GM18873 (cell line): ENCODE measurements around the gene RAPGEF5.

ENCODE experiments used
- ATAC-seq: cut with Tn5 transposase; IDR thresholded peaks from one replicate; pipeline ENCODE4 v1.9.1; 2021; ENCODE audit warnings: mild to moderate bottlenecking, moderate library complexity, moderate number of reproducible peaks; ENCODE audit not compliant: unreplicated experiment, low FRiP score

RAPGEF5 gene

DNA sequence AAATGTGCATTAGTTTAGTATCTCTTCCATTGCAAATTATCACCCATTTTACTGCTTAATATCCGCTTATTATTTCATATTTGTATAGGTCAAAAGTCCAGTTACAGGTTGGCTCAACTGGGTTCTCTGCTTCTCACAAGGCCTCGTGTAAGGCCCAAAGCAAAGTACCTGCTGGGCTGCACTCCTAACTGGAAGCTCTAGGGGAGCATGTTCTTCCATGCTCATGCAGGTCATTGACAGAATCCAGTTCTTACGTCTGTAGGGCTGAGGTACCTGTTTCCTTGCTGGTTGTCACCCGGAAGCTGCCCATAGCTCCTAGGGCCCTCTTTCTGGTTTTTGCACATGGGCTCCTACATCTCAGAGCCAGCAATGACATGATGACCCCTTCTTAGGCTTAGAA, 79.6 kb downstream of the RAPGEF5 start:
- no peak for ATAC-seq

GRCh38 chr7:22275661-22276060, 81.3 kb downstream of the RAPGEF5 start:
- ATAC-seq, result no peak

GRCh38 chr7:22271311-22271710, 85.6 kb downstream of the RAPGEF5 start:
- no peak for ATAC-seq

GRCh38 chr7:22270371-22270770, 86.6 kb downstream of the RAPGEF5 start:
- no peak for ATAC-seq

DNA sequence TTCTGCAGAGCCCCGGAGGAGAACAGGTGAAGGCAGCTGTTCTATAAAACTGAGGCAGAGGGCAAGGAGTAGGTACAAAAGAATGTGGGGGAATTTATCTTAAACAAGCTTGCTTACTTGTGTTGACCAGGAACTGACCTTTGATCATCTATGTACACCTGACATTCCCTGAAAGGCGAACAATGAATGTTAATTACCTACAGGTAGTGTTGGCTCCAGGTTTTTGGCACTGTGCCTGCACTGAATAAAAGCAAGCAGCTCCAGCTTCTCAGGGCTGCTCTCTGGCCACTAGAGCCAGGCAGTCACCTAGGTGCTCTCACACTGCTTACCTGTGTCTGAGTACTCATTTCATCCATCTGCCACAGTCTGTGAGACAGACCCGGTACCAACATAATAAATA, 87.0 kb downstream of the RAPGEF5 start:
- no peak for ATAC-seq

DNA sequence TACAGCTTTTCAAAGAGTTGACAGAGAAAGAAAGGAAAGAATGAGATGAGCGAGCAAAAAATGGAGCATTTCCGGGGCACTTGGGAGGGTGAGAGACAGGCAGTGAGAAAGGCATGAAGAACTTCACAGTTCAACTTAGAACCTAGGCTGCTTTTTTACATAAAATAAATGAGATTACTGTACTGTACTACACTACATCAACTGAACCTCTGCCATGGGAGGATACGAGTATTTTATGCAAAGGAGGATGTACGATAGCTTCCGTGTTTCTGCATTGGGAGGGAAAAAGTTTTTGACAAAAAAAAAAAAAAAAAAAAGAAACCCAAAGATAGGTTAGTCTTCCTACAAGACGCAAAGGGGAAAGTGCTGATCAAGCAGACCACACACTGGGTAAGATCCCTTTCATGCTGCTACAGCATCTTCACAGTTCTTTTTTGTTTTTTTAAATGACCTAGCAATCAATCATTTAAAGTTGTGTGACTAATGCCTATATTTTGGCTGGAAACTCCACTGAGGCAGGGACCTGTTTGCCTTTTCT, 88.0 kb downstream of the RAPGEF5 start:
- no peak for ATAC-seq

- ATAC-seq, result no peak
These were observed 88.9 kb downstream of the RAPGEF5 start for GRCh38 chr7:22267930-22268615.

GRCh38 chr7:22262538-22262937, 94.4 kb downstream of the RAPGEF5 start:
- ATAC-seq, result no peak

- no peak for ATAC-seq
These were observed 100.3 kb downstream of the RAPGEF5 start for GRCh38 chr7:22256541-22257096.

GRCh38 chr7:22255834-22256233, 101.1 kb downstream of the RAPGEF5 start:
- ATAC-seq, result no peak

DNA sequence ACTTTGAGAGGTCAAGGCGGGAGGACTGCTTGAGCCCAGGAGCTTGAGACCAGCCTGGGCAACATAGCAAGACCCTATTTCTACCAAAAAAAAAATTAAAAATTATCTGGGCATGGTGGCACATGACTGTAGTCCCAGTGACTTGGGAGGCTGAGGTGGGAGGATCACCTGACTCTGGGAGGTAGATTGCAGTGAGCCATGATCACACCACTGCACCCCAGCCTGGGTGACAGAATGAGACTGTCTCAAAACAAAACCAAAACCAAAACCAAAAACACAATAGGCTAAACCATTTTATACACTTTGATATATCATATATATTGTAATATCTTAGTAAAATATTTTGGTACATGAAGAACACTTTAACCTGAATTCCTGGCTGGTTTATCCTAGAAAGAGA, 101.6 kb downstream of the RAPGEF5 start:
- ATAC-seq, result no peak

- ATAC-seq, result no peak
These were observed 103.9 kb downstream of the RAPGEF5 start for GRCh38 chr7:22252936-22253536.

DNA sequence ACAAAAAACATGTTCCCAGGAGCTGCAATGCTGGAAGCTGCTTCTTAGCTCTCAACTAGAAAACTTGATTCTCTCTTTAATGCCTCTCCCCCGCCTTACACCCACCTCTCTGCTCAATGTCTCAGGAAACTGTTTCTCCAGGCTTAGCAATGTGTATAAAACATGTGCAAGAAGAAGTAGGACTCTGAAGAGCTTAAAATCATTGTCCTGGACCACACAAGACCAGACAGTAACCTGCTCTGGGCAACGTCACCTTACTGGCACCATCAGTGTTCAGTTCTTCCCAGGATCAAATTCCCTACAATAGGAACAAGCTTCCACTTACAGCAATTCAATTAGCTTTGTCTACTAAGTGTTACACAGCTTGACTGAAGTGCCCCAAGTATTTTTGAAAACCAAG, 104.9 kb downstream of the RAPGEF5 start:
- ATAC-seq, result no peak

- ATAC-seq, result no peak
These were observed 105.7 kb downstream of the RAPGEF5 start for GRCh38 chr7:22251281-22251680.

DNA sequence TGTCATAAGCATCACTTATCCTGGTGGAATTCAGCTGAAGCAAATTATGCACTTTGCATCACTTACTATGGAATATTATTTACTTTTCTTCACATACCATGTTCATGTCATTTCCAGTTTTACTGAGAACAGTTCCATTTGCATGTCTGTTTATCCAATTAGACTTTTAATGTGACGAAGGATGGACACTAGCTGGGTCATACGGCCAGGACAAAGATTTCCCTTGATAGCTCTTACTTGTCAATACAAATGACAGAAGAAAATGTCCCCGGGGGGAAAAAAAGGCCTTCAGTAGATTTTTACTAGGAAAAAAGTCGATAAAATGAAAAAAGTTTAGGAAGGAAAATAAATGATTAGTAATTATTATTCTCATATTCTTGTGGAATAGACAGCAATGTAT, 106.6 kb downstream of the RAPGEF5 start:
- no peak for ATAC-seq

- ATAC-seq, result no peak
These were observed 108.7 kb downstream of the RAPGEF5 start for GRCh38 chr7:22248111-22248809.

DNA sequence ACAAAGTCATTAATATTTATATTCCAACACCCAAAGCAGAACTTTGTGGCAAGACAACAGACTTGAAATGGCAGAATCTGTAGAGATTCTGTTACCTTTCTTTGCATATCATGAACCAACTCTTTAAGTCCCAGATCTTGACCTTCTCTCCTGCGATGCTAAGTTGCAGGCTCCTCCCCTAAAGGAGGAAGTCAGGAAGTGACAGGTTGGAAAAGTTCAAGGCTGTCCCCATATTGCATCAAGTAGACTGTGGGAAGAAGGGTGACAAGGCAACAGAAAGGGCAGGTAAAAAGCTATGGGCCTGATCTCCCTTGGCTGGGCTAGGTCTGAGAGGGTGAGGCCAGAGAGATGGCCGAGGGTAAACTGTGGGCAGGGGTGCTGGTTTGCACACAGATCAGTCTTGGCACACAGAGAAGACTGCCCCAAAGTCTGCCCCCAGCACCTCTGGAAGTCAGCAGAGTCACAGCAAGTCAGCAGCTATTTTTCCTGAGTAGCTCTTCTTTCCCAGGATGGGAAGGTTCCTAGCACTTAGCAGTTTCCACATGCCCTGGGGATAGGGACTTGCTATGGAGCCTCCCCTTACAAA, 115.1 kb downstream of the RAPGEF5 start:
- ATAC-seq, result no peak

DNA sequence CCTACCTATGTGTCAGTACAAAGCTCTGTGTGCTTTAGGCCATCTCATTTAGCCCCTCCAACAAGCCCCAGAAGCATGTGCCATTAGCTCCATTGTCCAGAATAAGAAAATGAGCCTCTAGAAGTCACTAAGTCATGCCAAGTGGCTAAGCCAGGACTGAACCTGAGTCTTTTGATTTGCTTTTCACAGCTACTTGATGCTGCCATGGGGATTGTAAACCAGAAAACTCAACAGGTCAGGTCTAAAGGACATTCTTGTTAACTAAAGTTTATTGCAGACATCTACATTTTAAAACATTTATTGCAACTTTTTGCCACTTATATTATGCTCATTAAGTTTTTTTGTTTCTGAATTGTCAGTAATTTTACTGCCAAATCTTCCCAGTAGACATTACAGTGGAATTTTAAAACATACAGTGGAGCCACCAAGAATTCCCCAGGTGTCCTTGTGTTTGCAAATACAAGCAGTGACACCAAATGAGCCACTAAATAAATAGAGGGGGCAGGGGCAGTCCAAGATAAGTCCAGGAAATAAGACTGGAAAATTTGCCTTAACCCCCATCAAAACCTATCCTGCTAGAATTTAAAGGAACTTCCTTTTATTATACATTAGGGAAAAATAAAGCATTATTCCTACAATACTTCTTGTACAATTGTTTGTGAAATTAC, 115.9 kb downstream of the RAPGEF5 start:
- ATAC-seq, result no peak

DNA sequence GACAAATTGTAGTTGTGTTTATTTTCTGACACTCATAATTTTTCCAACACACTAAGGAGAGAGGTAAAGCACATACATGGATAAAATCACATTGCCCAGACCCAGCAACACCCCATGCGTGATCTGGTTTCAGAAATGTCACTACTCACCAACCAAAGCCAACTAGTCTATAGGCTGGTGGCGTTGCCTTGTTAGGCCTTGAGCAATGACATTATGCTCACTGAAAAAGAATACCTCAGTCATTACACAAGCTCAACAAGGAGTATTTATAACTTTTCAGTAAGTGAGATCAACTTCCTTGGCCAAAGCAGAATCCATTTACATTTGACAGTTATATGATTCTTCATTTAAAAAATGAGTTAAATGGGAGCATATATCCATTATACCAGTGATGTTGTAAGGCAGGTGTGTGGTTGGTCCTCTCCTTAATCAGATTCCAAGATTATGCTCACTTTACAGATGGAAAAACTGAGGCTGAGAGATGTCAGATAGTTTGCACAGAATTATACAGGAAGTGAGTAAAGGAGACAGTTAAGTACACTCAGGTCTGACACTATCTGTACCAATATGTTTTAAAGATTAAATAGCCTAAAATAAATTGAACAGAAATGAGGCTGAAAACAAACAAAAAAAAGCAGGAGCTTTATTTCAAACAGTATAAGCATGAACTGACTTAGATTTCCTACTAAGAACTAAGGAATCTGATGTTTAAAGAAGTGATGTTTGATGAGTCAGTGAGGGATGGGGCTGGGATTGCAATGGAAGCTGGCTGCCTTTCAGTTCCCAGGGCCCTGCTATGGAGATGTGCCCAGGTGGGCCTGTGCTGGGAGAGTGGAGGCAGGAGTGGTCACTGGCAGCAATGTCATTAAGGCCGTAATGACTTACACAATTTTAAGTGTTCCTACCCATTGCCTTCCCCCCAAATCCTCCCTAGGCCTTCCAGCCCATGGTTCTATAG, 118.3 kb downstream of the RAPGEF5 start:
- no peak for ATAC-seq
